ENCODE data around the gene RHOG.

GRCh38 chr11:3886985-3887384, 46.2 kb upstream of the RHOG start:
- TF ChIP-seq CTCF (IDR thresholded peaks at IDR 0.05) (no peak), POLR2A (IDR thresholded peaks at IDR 0.05) (no peak), EP300 (IDR thresholded peaks at IDR 0.05) (no peak)
